ENCODE measurements around the gene AKT1S1.
"Not testable (repeated sequence)": the region's sequence is repeated elsewhere in the genome, so short reads cannot be mapped to it uniquely, and the experiment has no call there.

AKT1S1 gene

DNA sequence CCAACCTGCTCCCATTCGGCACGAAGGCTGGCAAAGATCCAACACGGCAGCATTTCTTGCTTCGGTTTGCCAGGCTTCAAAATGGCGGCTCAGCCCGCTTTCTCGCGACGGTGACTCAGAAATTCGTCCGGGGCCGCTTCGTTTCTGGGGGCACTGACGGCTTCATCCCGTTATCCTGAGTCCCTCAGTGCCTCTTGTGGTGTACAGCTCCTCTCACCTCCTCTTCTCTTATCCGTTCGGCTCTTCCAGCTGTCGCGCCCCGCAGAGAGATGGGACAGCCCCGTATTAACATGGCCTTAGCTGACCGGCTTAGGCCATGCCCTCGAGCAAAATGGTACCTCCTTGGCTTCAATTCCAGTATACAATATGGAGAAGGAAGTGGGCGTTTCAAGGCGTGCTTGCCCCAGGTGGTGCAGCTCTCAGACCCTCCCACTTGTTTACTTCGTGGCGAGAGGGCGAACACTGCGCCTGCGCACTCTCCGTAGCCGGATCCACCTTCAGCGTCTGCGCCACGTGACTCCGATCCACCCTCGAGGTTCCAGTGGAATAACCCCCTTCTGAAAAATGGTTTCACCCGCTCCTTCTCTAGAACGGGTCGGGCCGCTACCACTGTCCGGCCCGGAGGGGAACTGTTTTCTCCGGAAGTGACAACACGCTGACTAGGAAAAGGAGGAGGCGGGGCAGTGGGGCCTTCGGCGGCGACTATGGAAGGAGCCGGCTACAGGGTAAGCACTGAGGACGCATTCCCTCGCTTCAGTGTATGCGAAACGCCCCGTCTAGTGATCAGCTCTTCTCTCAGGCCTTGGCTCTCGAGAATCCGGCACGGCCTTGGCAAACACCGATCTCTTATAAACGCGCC is at the start of gene AKT1S1, which contains the start of gene TBC1D17:
TSS of gene AKT1S1 (minus strand) at position 336 of the 859 bp plus-strand sequence. CDS start 4,060 bp downstream, outside the sequence.
TSS of gene TBC1D17 (plus strand) at position 683 of the 859 bp plus-strand sequence. CDS start at position 705, 22 bp downstream.
- peak; percentile 94 to 98 for DNase-seq (ENCODE audit: low read depth in 2 of 2)

DNA sequence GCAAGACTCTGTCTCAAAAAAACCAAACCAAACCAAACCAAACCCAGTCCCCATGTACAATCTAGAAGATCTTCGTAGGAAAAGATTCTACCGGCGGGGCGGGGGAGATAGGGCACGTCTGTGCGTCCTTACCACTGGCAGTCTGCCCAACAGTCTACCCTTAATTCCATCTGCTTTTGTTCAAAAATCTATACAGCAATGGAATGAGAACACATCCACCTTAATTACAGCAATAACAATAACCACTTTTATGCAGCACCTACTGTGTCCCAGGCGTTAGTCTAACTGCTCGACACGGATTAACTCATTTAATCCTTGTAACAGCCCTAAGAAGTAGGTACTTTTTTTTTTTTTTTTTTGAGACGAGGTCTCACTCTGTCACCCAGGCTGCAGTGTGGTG is 49.4 kb upstream of the AKT1S1 start:
- no peak for DNase-seq (ENCODE audit: low read depth in 2 of 2)

DNA sequence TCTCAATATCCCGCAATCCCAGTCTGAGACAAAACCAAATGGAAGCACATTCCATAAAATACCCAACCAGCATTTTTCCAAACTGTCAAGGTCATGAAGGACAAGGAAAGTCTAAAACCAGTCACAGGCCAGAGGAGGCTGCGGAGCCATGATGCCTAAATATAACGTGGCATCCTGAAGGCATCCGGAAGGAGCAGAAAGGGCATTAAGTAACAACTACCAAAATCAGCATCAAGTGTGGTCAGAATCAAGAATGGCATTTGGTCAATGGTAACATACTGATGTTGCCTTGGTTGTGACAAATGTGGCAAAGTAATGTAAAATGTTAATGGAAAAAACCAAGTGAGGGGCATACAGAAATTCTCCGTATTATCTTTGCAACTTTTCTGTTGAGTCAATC is 48.3 kb upstream of the AKT1S1 start:
- DNase-seq (ENCODE audit: low read depth in 2 of 2) = no peak

DNA sequence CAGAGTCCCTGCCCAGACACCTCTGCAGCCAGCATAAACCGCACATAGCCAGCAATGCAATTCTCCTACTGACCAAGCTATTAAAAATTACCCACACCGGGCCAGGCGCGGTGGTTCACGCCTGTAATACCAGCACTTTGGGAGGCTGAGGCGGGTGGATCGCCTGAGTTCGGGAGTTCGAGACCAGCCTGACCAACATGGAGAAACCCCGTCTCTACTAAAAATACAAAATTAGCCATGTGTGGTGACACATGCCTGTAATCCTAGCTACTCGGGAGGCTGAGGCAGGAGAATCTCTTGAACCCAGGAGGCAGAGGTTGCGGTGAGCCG is 47.7 kb upstream of the AKT1S1 start:
- DNase-seq (ENCODE audit: low read depth in 2 of 2) = not testable (repeated sequence)

DNA sequence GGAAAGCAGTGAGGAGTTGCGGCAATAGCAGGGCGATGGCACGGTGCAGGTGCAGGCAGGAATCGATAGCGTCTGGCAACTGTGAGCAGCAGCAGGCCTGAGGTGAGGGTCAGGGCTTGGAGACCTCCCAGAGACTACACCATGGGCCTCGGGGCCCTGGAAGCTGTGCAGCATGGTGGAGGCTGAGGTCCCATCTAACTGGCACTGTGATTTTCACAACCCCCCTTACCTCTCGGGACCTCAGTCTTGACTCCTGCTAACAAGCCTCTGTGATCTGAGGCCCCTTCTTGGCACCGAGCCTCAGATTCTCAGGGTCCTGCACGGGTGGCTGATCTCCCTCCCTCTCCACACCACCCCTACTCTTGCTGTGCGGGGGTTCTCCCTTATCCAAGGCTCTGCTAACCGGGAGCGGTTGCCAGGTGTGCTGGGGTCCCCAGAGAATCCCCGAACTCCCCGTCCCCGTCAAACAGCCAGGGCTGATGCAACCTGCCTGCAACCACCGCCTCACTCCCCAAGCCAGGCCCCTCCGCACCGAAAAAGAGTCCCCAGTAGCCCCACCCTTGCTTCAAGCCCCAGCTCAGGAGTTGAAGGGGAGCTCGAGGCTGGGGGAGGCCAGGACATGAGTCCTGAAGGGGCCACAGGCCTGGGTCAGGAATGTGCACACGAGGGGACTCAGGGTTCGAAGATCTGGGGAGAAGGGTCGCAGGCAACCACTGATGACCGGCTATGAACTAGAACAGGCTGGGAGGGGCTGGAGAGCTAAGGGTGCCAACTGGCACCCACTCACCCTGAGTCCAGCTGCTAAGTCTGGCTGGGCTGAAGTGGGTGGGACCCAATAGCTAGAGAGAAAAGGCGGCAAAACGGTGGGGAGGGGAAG is 47.1 kb upstream of the AKT1S1 start:
- no peak for DNase-seq (ENCODE audit: low read depth in 2 of 2)

DNA sequence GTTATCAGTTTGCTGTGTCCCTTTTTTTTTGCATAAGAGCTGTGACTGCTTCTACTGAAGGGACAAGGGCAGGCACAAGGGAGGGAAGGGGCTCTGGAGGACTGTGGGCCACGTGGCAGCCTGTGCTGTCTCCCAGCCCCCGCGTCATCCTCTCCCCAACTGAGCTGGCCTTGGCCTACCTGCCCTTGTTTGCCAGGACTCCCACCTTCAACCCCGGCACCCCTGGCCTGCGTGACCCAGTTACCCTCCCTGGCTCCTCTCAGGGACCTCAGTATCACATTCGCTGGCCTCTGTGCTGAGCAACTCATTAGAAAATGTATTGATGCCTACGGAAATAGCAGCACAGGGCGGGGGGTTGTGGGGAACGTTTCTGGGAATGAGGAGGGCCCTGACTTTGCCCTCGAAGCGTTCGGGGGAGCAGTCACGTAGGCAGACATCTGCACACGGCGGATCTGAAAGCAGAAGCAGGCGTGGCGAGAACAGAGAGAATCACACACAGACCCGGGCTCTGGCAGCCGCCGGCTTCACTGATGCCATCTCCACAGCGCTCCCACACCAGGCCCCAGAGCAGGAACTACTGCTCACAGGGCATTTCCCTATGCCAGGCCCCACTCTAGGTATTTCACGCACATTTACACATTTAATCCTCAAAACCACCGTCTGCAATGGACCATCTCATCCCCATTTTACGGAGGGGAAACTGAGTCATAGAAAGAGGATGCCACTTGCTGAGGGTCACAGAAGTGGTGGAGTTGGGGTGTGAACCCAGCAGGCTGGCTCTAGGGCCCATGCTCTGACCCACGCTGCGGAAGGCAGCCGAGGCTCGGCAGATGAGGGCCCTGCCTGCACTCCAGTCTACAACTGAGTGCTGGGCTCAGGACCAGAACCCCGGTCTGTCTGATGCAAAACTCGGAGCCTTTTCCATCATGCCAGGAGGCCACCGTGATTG is 46.2 kb upstream of the AKT1S1 start:
- DNase-seq (ENCODE audit: low read depth in 2 of 2) = no peak

DNA sequence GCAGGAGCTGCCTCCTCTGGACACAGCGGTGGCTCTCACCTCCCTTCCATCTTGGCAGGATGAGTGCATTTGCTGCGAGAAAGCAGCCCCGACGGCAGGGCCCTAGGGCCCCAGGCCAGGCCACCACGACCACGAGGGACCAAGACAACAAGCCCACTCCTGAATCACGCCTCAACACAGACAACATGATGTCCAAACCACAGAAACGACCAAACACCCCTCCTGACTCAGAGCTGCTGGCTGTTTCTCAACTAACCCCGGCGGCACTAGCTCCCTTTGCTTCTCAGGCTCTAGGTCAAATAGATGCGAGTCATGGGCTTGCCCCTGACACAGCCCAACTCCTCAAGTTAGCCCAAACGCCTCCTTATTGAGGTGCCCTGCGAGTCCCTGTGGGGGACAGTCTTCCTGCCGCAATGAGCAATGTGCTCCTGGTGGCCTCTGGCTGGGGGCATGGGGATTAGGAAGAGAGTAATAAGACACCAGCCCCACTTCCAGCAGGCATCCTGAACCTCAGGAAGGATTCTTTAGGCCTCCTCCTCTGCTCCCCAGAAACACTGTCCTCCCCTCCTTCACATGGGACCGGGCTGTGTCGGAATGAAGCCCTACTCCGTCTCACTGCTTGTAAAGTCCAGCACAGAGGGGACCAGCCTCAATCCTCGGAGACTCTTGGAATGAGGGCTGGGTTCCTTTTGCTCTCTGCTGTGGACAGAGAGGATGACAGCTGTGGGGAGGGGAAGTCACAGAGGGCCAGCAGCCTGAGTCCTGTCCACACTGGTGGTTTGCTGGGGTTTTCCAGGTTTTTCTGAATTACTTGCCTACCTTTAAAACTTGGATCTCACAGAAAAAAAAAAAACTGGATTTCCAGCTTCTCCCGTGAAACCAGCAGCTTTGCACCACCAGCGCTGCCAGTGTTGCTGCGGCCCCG is 45.0 kb upstream of the AKT1S1 start:
- DNase-seq (ENCODE audit: low read depth in 2 of 2) = no peak

DNA sequence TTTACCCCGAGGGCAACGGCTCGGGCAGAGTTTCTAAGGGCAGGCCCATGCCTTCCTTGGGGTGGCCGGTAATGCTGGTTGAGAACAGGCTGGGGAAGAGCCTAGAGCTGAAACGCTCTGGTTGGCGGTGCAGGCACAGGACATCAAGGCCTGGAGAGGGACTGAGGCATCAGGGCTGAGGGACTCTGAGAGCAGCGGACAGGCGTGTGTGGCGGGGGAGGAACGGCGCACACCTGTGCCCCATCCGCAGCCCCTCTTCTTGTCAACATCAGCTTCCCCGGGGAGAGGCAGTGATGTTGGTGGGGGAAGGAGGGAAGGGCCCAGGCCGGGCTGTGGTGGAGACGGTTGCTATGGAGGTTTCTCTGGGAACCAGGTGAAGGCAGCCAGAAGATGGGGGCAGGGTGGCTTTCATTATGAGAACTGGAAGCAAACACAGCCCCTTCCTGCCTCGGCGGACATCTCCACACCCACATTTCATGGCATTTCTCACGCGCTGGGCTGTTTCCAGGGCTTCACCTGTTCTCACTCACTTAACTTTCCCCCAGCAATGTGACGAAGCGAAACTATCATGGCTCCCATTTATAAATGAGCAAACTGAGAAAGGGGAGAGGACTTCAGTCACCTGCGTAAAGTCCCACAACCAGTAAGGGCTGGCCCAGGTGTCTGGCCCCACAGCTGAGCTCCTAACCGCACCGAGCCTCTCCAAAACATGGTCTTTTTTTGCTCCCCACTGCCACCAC is 43.6 kb upstream of the AKT1S1 start:
- DNase-seq (ENCODE audit: low read depth in 2 of 2) = no peak

DNA sequence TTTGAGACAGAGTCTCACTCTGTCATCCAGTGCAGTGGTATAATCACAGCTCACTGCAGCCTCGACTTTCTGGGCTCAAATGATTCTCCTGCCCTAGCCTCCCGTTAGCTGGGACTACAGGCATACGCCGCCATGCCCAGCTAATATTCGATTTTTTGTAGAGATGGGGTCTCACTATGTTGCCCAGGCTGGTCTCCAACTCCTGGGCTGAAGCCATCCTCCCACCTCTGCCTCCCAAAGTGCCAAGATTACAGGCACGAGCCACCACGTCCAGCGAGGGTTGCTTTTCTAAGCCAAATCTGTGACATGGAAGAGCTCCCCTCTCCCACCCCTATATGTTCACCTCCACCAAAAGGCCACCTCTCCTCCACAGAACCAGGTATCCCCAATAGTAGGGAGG is 40.9 kb upstream of the AKT1S1 start:
- no peak for DNase-seq (ENCODE audit: low read depth in 2 of 2)

DNA sequence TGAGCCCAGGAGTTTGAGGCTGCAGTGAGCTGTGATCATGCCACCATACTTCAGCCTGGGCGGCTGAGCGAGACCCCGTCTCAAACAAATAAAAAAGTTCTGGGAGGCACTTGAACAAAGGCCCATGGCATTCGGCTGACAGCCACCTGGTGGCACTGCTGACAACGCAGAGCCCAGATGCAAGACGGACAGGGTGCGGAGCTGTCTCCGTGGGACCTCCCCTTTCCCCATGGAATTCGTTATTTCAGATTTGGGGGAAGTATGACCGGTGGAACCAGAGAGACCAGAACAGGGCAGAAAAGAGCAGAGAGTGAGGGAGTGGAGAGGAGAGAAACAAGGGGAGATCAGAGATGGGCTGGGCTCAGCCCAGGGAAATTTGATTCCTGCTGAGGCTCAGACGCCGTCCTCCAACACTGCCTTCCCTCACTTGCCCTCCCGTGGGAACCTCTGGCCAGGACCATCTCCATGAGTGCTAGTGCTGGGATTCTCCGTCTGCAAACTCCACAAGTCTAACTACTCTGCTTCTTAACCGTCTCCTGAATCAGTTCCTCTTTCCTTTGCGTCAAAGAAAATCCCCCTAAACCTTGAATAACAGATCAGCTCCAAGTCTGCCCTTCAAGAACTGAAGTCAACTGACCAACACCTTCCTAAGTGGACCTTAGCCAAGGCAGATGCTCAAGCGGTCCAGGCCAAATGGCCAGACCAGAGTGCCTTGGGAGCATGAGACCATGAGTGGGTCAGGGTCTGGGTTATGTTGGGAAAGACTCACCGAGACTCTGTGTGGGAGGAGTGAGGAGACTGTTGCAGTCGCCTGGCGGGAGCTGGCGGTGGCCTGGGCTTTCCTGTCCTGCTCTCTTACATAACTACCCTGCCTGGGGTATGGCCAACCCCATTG is 39.9 kb upstream of the AKT1S1 start:
- DNase-seq (ENCODE audit: low read depth in 2 of 2) = no peak

DNA sequence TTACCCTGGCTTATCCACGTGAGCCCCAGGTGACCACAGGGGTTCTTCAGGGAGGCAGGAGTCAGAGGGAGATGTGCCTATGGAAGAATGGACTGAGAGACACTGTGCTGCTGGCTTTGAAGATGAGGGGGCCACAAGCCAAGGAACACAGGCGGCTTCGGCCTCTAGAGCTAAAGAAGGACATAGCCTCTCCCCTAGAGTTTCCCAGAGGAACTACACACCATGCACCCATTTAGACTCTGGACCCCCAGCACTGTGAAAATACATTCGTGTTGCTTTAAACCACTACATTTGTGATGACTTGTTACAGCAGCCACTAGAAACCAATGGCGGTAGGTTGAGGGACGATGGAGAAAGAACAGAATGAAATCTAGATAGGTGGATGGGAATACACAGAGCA is 38.1 kb upstream of the AKT1S1 start:
- DNase-seq (ENCODE audit: low read depth in 2 of 2) = no peak

DNA sequence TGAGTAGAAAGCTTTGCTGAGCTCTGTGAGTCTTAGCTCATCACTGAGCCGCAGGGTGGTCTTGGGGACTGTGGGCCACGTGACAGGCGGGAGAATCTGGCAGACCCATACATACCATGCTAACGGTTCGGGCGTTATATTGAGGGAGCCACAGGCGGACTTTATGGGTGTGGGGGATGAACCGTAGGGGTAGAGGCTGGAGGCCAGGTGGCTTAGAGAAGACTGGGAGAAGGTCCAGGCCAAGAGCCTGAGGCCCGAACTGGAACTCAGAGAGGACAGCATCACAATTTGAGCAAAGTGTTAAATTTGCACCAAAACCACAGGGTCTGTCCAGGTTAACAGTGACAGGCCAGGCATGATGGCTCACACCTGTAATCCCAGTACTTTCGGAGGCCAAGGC is 36.6 kb upstream of the AKT1S1 start:
- DNase-seq (ENCODE audit: low read depth in 2 of 2) = no peak

DNA sequence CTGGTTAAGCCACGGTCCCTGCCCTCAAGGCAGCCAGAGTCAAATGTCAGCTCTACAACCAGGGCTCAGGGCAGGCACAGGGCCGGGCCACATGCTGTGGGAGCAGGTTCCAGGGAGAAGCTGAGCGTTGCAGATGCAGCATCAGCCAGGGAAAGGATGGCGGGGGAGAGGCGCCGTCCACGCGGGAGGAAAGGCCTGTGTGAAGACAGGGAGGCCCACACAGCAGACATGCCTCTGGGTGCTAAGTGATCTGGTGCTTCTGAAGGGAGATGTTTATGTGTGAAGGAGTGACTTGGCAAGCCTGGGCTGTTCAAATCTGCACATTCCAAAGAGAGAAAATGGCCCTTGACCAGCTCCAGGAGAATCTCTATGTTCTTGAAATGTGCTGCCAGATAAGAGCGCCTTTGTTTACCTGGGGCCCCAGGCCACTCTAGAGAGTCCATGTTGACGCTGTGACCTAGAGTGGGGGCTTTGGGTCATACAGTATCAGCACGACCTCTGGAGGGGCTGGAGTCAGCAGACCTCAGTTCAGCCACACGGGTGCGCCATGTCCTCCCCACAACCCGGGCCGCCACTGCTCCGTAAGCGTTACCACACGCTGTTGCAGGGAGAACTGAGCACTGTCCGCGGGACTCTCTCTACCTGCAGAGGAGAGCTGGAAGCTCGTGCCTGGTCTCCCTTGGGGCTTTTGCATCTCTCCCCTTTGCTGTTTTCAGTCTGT is 36.0 kb upstream of the AKT1S1 start:
- DNase-seq (ENCODE audit: low read depth in 2 of 2) = no peak

DNA sequence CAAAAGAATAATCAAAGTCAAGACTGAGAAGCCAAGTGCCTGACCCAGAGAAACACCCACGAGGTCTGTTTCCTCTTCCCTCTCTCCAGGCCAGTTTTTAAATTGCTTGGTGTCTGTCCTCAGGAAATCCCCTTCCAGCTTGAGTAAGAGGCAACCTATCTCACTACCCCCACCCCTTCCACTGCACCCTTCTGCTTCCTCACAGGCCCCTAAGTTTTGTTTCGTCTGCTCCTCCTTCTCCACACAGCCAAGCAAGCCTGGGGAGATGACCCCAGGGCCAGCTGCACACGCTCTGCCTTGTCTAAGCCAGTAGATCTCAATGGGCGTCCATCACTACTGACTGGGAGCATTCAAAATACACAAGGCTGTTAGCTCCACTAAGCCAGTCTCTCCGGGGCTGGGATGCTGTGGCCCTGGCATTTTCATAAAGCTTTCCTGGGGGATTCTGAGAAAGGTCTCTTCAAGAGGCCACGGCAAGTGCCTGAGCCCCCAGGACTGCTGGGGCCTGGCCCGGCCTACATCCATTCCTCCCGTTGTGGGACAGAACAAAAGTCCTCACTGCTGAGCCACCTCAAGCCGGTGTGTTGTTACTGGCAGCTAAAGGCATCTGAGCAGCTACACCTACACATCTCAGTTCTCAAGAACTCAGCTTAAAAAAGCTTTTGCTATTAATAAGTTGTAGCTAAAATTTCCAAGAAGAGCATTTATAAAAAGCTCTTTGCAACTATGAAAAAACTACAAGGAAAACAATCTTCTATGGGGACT is 34.4 kb upstream of the AKT1S1 start:
- no peak for DNase-seq (ENCODE audit: low read depth in 2 of 2)

DNA sequence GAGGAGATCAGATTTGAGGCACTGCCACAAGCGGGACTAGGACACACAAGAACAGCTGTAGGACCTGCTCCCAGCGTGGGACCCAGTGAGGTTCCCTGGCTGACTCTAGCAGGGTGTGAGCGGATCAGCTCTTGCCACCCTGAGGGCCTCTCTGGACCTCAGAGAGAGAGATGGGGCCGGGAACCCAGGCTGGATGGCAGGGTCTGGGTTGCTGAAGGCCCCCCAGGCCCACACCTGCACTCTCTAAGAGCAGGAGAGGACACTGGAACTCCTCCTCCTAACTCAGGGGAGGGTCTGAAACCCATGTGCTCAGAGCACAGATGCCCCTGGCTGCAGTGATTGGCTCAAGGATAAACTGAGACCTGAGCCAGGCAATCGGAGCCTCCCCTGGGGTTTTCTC is 33.0 kb upstream of the AKT1S1 start:
- DNase-seq (ENCODE audit: low read depth in 2 of 2) = no peak

DNA sequence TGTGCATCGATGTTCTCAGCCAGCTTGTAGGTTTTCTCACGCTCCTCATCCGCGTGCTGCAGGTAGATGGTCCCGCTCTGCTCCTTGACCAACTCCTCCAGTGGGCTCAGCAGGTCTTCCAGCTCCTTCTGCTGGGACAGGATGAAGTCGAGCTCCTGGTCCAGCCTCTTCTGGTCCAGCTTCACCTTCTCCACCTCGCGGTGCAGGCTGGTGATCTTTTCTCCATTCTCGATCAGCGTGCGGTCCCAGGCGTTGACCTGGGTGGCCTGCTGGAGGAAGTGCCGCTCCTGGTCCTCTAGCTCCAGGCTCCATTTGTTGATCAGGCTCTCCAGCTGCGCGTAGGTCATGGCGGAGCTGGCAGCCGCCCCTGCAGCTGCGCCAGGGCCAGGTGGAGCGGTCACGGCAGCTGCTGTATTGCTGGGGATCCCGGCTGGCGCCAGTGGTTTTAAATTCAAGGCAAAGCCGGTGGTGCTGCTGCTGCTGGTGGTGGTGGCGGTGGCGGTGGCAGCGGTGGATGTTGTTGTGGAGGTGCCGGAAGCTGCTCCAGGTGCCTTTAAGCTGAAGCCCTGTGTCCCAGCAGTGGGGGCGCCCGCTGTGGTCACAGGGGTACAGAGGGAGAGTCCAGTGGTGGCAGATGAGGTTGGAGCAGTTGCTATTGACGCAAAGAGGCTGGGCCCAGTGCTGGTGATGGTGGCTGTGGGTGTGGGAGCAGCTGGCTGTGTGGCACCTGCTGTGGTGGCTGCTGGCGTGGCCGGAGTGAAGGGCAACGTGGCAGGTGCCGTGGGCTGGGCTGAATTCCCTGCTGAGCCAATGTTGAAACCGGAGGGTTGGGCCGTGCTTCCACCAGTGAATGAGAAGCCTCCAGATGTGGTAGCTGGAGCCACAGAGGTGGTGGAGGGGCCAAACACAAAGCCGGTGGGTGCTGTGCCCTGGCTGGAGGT is 31.6 kb upstream of the AKT1S1 start:
- no peak for DNase-seq (ENCODE audit: low read depth in 2 of 2)

All from activated CD8-positive, alpha-beta memory T cell treated with anti-CD3 and anti-CD28 coated beads for 4 hours (primary cell).